Neuronal stem cell (in vitro differentiated cells): ENCODE data around the gene OR2AT4. TPM values are rescaled to one million over a fixed set of nuclear protein-coding genes. Genes with fewer than 3 reads are reported as not detected.

Source experiments
- DNase-seq: peaks from one replicate; pipeline ENCODE4 v3.0.0-alpha.2; 2013; ENCODE audit warnings: low spot score
- H2AFZ ChIP-seq: one replicate; pipeline ENCODE4 v1.6.1; 2013; ENCODE audit warnings: mild to moderate bottlenecking, low read length, inconsistent platforms
- H2AK5ac ChIP-seq: 2 replicates; pipeline ENCODE4 v1.6.1; 2013; ENCODE audit warnings: low read depth, mild to moderate bottlenecking, inconsistent platforms, low read length, moderate library complexity, mixed read lengths
- H2BK120ac ChIP-seq: 2 replicates; pipeline ENCODE4 v1.6.1; 2013; ENCODE audit warnings: low read depth, mild to moderate bottlenecking, inconsistent platforms, low read length, moderate library complexity, mixed read lengths
- H2BK12ac ChIP-seq: one replicate; pipeline ENCODE4 v1.6.1; 2013; ENCODE audit warnings: low read length, inconsistent platforms
- H2BK15ac ChIP-seq: 2 replicates; pipeline ENCODE4 v1.6.1; 2013; ENCODE audit warnings: mild to moderate bottlenecking, low read length, inconsistent platforms, mixed read lengths
- H2BK5ac ChIP-seq: one replicate; pipeline ENCODE4 v1.6.1; 2013; ENCODE audit warnings: inconsistent platforms, mild to moderate bottlenecking, low read length, moderate library complexity
- H3K14ac ChIP-seq: one replicate; pipeline ENCODE4 v1.6.1; 2013; ENCODE audit warnings: low read length, inconsistent platforms
- H3K18ac ChIP-seq: 2 replicates; pipeline ENCODE4 v1.6.1; 2013; ENCODE audit warnings: low read length, inconsistent platforms
- H3K23ac ChIP-seq: 2 replicates; pipeline ENCODE4 v1.6.1; 2013; ENCODE audit warnings: low read depth, mild to moderate bottlenecking, mixed read lengths, low read length, inconsistent platforms; ENCODE audit not compliant: poor library complexity
- H3K27ac ChIP-seq: replicated peaks from 3 replicates; pipeline ENCODE4 v1.5.1; 2013; ENCODE audit warnings: low read length, inconsistent platforms
- H3K27me3 ChIP-seq, 3 experiments: 2 replicates each; pipeline ENCODE4 v1.6.1; 2013; ENCODE audit warnings: low read length in 3 of 3, mild to moderate bottlenecking in 2 of 3, inconsistent platforms in 1 of 3, low read depth in 1 of 3, mixed read lengths in 1 of 3, moderate library complexity in 1 of 3; ENCODE audit not compliant: control insufficient read depth in 3 of 3, insufficient read depth in 3 of 3
- H3K36me3 ChIP-seq, 2 donors: replicated peaks in 1 of 2; 2 replicates each; pipeline ENCODE4 v1.6.1; 2013; ENCODE audit warnings: low read length in 2 of 2; ENCODE audit not compliant: control insufficient read depth in 2 of 2, insufficient read depth in 2 of 2
- H3K4ac ChIP-seq: 2 replicates; pipeline ENCODE4 v1.6.1; 2013; ENCODE audit warnings: inconsistent platforms, mild to moderate bottlenecking, low read length, moderate library complexity
- H3K4me1 ChIP-seq, 2 donors: 1 replicate in 1 of 2; 2 replicates in 1 of 2; pipeline ENCODE4 v1.6.1; 2013; ENCODE audit warnings: low read length in 2 of 2, low read depth in 1 of 2; ENCODE audit not compliant: control insufficient read depth in 2 of 2, insufficient read depth in 1 of 2
- H3K4me2 ChIP-seq: one replicate; pipeline ENCODE4 v1.6.1; 2013; ENCODE audit warnings: mild to moderate bottlenecking, low read length, inconsistent platforms; ENCODE audit not compliant: insufficient read depth, poor library complexity, severe bottlenecking
- H3K4me3 ChIP-seq, 2 donors: 2 replicates each; pipeline ENCODE4 v1.5.1; 2013; ENCODE audit warnings: low read length in 2 of 2, mild to moderate bottlenecking in 2 of 2, inconsistent platforms in 1 of 2, moderate library complexity in 1 of 2
- H3K79me1 ChIP-seq: one replicate; pipeline ENCODE4 v1.6.1; 2013; ENCODE audit warnings: low read depth, mild to moderate bottlenecking, inconsistent platforms, low read length, moderate library complexity
- H3K9ac ChIP-seq: one replicate; pipeline ENCODE4 v1.6.1; 2013; ENCODE audit warnings: mild to moderate bottlenecking, low read depth, low read length, inconsistent platforms; ENCODE audit not compliant: poor library complexity
- H3K9me3 ChIP-seq, 2 donors: replicated peaks in 1 of 2; 2 replicates each; pipeline versions ENCODE3 to v1.6.1; 2013; ENCODE audit warnings: low read length in 2 of 2, mild to moderate bottlenecking in 2 of 2, inconsistent platforms in 1 of 2, low read depth in 1 of 2, mixed read lengths in 1 of 2, moderate library complexity in 1 of 2; ENCODE audit not compliant: control insufficient read depth in 2 of 2, insufficient read depth in 1 of 2
- H4K8ac ChIP-seq: one replicate; pipeline ENCODE4 v1.6.1; 2013; ENCODE audit warnings: low read depth, mild to moderate bottlenecking, inconsistent platforms, low read length, moderate library complexity
- H4K91ac ChIP-seq: one replicate; pipeline ENCODE4 v1.6.1; 2013; ENCODE audit warnings: low read length, low read depth, mild to moderate bottlenecking, inconsistent platforms; ENCODE audit not compliant: poor library complexity
- WGBS, 2 donors: extraction: QIAGEN DNeasy Blood & Tissue Kit; methylation state at CpG; one replicate each; pipeline ENCODE4 v1.1.7; 2013; ENCODE audit warnings: missing lambda C conversion rate in 2 of 2, mixed read lengths in 1 of 2; ENCODE audit not compliant: insufficient read length in 2 of 2, insufficient replicate concordance in 1 of 2; ENCODE audit errors: extremely low coverage in 2 of 2; 5-methylcytosine and 5-hydroxymethylcytosine counted together
- polyA plus RNA-seq, 2 experiments: library from polyadenylated mRNA; stranded (reverse); fragments of 200-250 nt; gene quantifications; one replicate each; pipeline ENCODE4 v1.2.3, GENCODE V29; 2013

OR2AT4 gene
- polyA plus RNA-seq (2013, experiment 1 of 2) = not detected
- polyA plus RNA-seq (2013, experiment 2 of 2) = not detected

DNA sequence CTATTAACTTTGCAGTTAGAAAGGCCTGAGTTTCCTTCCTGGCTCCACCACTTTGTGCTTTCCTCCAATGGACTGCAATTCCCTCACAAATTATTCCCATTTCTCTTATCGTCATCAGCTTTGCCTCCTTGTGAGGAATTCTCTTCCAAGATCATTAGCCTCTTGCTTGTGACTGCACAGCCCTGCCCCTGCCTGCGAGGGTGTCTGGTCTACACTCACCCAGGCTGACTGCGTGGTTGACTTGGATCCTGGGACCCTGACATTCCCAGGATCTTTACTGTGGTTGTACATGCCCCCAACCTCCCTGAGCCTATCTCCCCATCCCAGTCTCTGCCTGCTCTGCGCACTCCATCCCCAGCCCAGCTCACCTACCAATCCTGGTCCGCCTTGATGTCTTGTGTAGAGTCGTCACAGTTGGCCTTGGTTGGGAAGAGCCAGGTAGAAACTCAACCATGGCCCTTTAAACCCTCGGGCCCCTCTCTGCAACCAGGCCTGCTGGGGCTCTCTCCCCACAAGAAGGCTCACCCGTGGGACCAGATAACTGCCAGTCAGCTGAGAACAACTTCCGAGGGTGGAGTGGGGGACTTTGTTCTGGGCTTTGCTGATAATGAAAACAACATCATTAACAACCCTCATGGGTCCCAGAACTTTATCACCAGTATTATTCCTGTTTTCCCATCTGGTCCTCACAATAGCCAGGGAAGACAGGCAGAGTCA, at the start of gene OR2AT4:
OR2AT4 (minus strand) TSS at position 421 of the 717 bp plus-strand sequence.
- no peak within 1 kb of the TSS for H3K4ac ChIP-seq
- H2BK12ac ChIP-seq = no peak within 1 kb of the TSS
- H3K23ac ChIP-seq = peak within 1 kb of the TSS; percentile 61
- no peaks in the 10 kb centered on the region for H3K36me3 ChIP-seq
- WGBS, 2 donors = no CpG with 5 or more reads among the region's 9 CpGs
- H3K18ac ChIP-seq = no peak within 1 kb of the TSS
- H3K27me3 ChIP-seq = peaks cover 0 to 3% (median 0%) of the 10 kb centered on the region in 3 experiments
- no peaks in the 10 kb centered on the region for H3K79me1 ChIP-seq
- peak within 1 kb of the TSS; percentile 75 for H3K14ac ChIP-seq
- H3K4me2 ChIP-seq = no peak within 1 kb of the TSS
- H2AFZ ChIP-seq = no peak within 1 kb of the TSS
- H3K27ac ChIP-seq = no peak within 1 kb of the TSS
- no peak within 1 kb of the TSS for H2BK5ac ChIP-seq
- H4K91ac ChIP-seq = peak within 1 kb of the TSS; percentile 64
- H3K4me3 ChIP-seq = peak within 1 kb of the TSS in 1 of 2 donors; percentile 36
- peak within 1 kb of the TSS; percentile 96 for H2BK15ac ChIP-seq
- no peak within 1 kb of the TSS for H3K9ac ChIP-seq
- H3K4me1 ChIP-seq = no peaks in the 10 kb centered on the region
- no peak within 1 kb of the TSS for H2AK5ac ChIP-seq
- no peak within 1 kb of the TSS for H4K8ac ChIP-seq
- H3K9me3 ChIP-seq = no peaks in the 10 kb centered on the region
- no peak for DNase-seq
- peak within 1 kb of the TSS; percentile 34 for H2BK120ac ChIP-seq

DNA sequence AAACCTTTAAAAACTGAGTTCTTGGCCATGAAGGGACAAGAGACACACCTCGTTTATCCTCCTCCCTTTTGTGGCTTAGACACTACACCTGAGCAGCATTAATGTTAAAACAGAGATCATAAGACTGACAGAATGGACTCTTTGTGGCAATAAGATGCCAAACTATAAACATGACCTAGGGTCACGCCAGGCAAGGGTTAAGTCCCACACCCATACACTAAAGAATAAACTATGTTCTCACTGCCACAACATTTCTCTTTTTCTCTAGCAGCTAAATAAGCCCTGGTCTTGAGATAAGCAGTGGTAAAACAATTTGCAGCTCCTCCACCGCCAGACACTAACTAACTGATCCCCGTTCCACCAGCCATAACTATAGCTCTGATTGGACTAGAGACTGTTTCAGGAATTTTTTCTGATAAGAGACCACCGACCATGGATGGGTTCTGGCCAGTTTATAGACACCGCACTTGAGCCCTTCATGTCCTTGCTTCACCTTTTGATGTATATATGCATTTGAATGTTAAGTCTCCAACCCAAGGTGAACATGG, 49.4 kb upstream of the OR2AT4 start:
- H2BK12ac ChIP-seq = no peak overlapping the region
- no peaks in the 10 kb centered on the region for H3K4me1 ChIP-seq
- H3K4me3 ChIP-seq = no peak overlapping the region
- no CpG with 5 or more reads among the region's 6 CpGs for WGBS, 2 donors
- no peak overlapping the region for H2AFZ ChIP-seq
- no peak overlapping the region for H3K23ac ChIP-seq
- H3K27ac ChIP-seq = no peak overlapping the region
- no peak overlapping the region for H4K91ac ChIP-seq
- no peak overlapping the region for H3K4me2 ChIP-seq
- no peak overlapping the region for H3K14ac ChIP-seq
- no peak overlapping the region for H3K4ac ChIP-seq
- no peak overlapping the region for H2BK120ac ChIP-seq
- H3K27me3 ChIP-seq = no peaks in the 10 kb centered on the region
- H4K8ac ChIP-seq = no peak overlapping the region
- no peaks in the 10 kb centered on the region for H3K36me3 ChIP-seq
- H3K9ac ChIP-seq = no peak overlapping the region
- H2AK5ac ChIP-seq = no peak overlapping the region
- H3K79me1 ChIP-seq = no peaks in the 10 kb centered on the region
- H2BK5ac ChIP-seq = no peak overlapping the region
- DNase-seq = no peak
- H3K9me3 ChIP-seq = no peaks in the 10 kb centered on the region
- no peak overlapping the region for H2BK15ac ChIP-seq
- no peak overlapping the region for H3K18ac ChIP-seq

DNA sequence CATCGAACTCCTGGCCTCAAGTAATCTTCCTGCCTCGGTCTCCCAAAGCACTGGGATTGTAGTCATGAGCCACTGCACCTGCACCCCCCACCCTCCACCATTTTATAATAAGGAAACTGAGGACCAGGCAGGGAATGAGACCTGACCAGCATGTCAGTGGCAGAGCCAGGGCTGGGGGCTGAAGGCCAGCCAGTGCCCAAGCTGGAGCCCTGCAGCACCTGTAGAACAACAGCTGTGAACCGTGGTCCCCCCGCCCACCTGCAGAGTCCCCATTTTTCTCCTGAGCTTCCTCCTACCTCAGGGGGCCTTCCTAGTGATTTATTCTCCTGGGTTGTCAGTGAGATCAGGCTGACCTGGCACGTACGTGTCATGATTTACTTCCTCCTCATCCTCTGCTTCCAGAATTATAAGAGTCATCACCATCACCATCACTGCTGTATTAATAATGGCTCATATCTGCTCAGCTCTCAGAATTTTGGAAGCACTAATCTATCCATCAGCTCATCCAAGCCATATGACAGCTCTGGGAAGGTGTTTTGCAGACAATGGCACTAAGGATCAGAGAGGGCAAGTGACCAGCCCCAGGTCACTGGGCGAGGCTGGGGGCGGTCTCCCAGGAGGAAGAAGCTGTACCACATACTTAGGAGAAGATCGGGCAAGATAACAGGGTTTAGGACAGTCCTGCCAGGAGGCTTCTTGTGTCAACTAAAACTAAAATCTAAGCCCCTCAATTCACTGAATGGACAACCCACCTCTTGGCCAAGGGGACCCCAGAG, 48.7 kb upstream of the OR2AT4 start:
- Histone ChIP-seq H3K79me1 (no peaks in the 10 kb centered on the region), H3K4me2 (no peak overlapping the region)
- no peak for DNase-seq

DNA sequence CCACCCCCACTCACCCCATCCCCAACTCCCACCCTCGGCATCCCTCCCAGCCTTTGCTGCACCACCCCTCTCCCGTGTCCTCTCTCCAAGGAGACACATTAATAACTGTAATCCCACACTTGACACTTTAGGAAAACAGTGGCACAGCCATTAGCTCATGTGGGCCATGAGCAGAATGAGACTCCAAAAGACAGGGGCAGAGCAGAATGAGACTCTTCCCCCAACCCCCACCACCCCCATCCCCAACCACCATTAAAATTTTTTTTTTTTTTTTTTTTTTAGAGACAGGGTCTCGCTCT, 48.0 kb upstream of the OR2AT4 start:
- H3K36me3 ChIP-seq = no peaks in the 10 kb centered on the region
- no peak overlapping the region for H2BK5ac ChIP-seq
- H3K27me3 ChIP-seq = no peaks in the 10 kb centered on the region
- no peak overlapping the region for H3K14ac ChIP-seq
- H3K23ac ChIP-seq = no peak overlapping the region
- no peak overlapping the region for H2BK15ac ChIP-seq
- H3K9me3 ChIP-seq = no peaks in the 10 kb centered on the region
- no peak overlapping the region for H2AFZ ChIP-seq
- H3K4me2 ChIP-seq = no peak overlapping the region
- no peak overlapping the region for H4K91ac ChIP-seq
- no CpG with 5 or more reads among the region's 3 CpGs for WGBS, 2 donors
- no peak overlapping the region for H2BK12ac ChIP-seq
- no peak overlapping the region for H3K18ac ChIP-seq
- H3K4me1 ChIP-seq = no peaks in the 10 kb centered on the region
- no peak overlapping the region for H2AK5ac ChIP-seq
- no peak overlapping the region for H3K27ac ChIP-seq
- no peak overlapping the region for H3K4me3 ChIP-seq
- DNase-seq = no peak
- H3K4ac ChIP-seq = no peak overlapping the region
- H3K9ac ChIP-seq = no peak overlapping the region
- no peak overlapping the region for H4K8ac ChIP-seq
- H2BK120ac ChIP-seq = no peak overlapping the region
- no peaks in the 10 kb centered on the region for H3K79me1 ChIP-seq

More for the DNA sequence above, 48.7 kb upstream of the OR2AT4 start:
- H3K4me1 ChIP-seq = no peaks in the 10 kb centered on the region
- no peaks in the 10 kb centered on the region for H3K27me3 ChIP-seq
- H2BK15ac ChIP-seq = no peak overlapping the region
- H2AFZ ChIP-seq = no peak overlapping the region
- no peak overlapping the region for H4K8ac ChIP-seq
- H4K91ac ChIP-seq = no peak overlapping the region
- no peak overlapping the region for H3K18ac ChIP-seq
- WGBS, 2 donors = no CpG with 5 or more reads among the region's 9 CpGs
- no peak overlapping the region for H3K27ac ChIP-seq
- H2BK120ac ChIP-seq = no peak overlapping the region
- no peak overlapping the region for H3K4ac ChIP-seq
- no peak overlapping the region for H3K4me3 ChIP-seq
- no peak overlapping the region for H2BK12ac ChIP-seq
- H3K36me3 ChIP-seq = no peaks in the 10 kb centered on the region
- no peak overlapping the region for H3K9ac ChIP-seq
- H2BK5ac ChIP-seq = no peak overlapping the region
- H3K23ac ChIP-seq = no peak overlapping the region
- H3K9me3 ChIP-seq = no peaks in the 10 kb centered on the region
- no peak overlapping the region for H3K14ac ChIP-seq
- H2AK5ac ChIP-seq = no peak overlapping the region
